Body of pancreas (tissue), 4 donors: ENCODE data around the gene KREMEN1.

Source experiments
- CTCF ChIP-seq, 7 experiments: fragments of 450-650 bp in 4 of 7; fragments of 200-600 bp in 3 of 7; sonication (generic) in 3 of 7; IDR thresholded peaks; one replicate each; pipeline ENCODE4 v1.5.1; 2016 to 2019; ENCODE audit warnings: antibody characterized with exemption in 7 of 7
- POLR2A ChIP-seq, 3 donors: fragments of 450-650 bp; IDR thresholded peaks; one replicate each; pipeline ENCODE4 v1.6.1; 2016; ENCODE audit warnings: antibody characterized with exemption in 3 of 3, mild to moderate bottlenecking in 2 of 3

GRCh38 chr22:29163808-29164207 is 91.0 kb downstream of the KREMEN1 start:
- no peak for TF ChIP-seq POLR2A (IDR thresholded peaks at IDR 0.05)
- TF ChIP-seq CTCF (IDR thresholded peaks at IDR 0.05): no peak
